GM23248 (cell line): ENCODE data around the gene OSBPL5. TPM values are rescaled to one million over a fixed set of nuclear protein-coding genes. Genes with fewer than 3 reads are reported as not detected.

Experiments used
- DNase-seq: peaks from one replicate; pipeline ENCODE4 v3.0.0-alpha.2; 2015
- H2AFZ ChIP-seq: fragments of 200-600 bp; sonication (generic); 2 replicates; pipeline ENCODE4 v1.6.1; 2016; ENCODE audit warnings: antibody characterized with exemption
- H3F3A ChIP-seq: fragments of 200-600 bp; sonication (generic); 2 replicates; pipeline ENCODE4 v1.6.1; 2016; ENCODE audit warnings: mild to moderate bottlenecking, antibody characterized with exemption, mixed run types; ENCODE audit not compliant: insufficient read depth
- H3K27ac ChIP-seq: fragments of 200-600 bp; sonication (generic); 2 replicates; pipeline ENCODE4 v1.5.1; 2016; ENCODE audit warnings: mild to moderate bottlenecking
- H3K27me3 ChIP-seq: fragments of 200-600 bp; sonication (generic); replicated peaks from 2 replicates; pipeline ENCODE4 v1.6.1; 2016; ENCODE audit warnings: mild to moderate bottlenecking; ENCODE audit not compliant: insufficient read depth
- H3K36me3 ChIP-seq: fragments of 200-600 bp; sonication (generic); 2 replicates; pipeline ENCODE4 v1.6.1; 2016; ENCODE audit warnings: low read depth, mild to moderate bottlenecking
- H3K4me1 ChIP-seq: fragments of 200-600 bp; sonication (generic); 2 replicates; pipeline ENCODE4 v1.6.1; 2016; ENCODE audit warnings: mild to moderate bottlenecking; ENCODE audit not compliant: insufficient read depth
- H3K4me2 ChIP-seq: fragments of 200-600 bp; sonication (generic); one replicate; pipeline ENCODE4 v1.6.1; 2016; ENCODE audit warnings: mild to moderate bottlenecking; ENCODE audit not compliant: unreplicated experiment
- H3K4me3 ChIP-seq: fragments of 200-600 bp; sonication (generic); 2 replicates; pipeline ENCODE4 v1.5.1; 2016; ENCODE audit warnings: mild to moderate bottlenecking
- H3K79me2 ChIP-seq: fragments of 200-600 bp; sonication (generic); 2 replicates; pipeline ENCODE4 v1.6.1; 2016; ENCODE audit warnings: mild to moderate bottlenecking; ENCODE audit not compliant: insufficient read depth
- H3K9ac ChIP-seq: fragments of 200-600 bp; sonication (generic); 2 replicates; pipeline ENCODE4 v1.6.1; 2016; ENCODE audit warnings: mild to moderate bottlenecking
- H3K9me2 ChIP-seq: fragments of 200-600 bp; sonication (generic); 2 replicates; pipeline ENCODE4 v1.6.1; 2016; ENCODE audit warnings: mixed run types, mild to moderate bottlenecking, moderate library complexity; ENCODE audit not compliant: insufficient read depth
- H3K9me3 ChIP-seq: fragments of 200-600 bp; sonication (generic); one replicate; pipeline ENCODE4 v1.6.1; 2017; ENCODE audit warnings: low read depth
- H4K20me1 ChIP-seq: fragments of 200-600 bp; sonication (generic); 2 replicates; pipeline ENCODE4 v1.6.0; 2016; ENCODE audit not compliant: insufficient read depth
- EZH2 ChIP-seq: fragments of 200-600 bp; sonication (generic); IDR thresholded peaks from 2 replicates; pipeline ENCODE4 v1.6.1; 2018; ENCODE audit warnings: antibody characterized with exemption, mild to moderate bottlenecking; ENCODE audit not compliant: insufficient read depth, poor library complexity, severe bottlenecking
- EZH2phosphoT487 ChIP-seq: fragments of 200-600 bp; sonication (generic); IDR thresholded peaks from 2 replicates; pipeline ENCODE4 v1.6.1; 2018; ENCODE audit warnings: antibody characterized with exemption, moderate library complexity, mild to moderate bottlenecking, low read depth; ENCODE audit not compliant: insufficient read depth
- WGBS, 2 experiments: methylation state at CpG; one replicate each; pipeline ENCODE4 v1.1.6; 2015 to 2017; ENCODE audit warnings: low lambda C conversion rate in 2 of 2, low coverage in 1 of 2; ENCODE audit errors: missing lambda C conversion rate in 2 of 2; 5-methylcytosine and 5-hydroxymethylcytosine counted together
- in situ Hi-C: fragments of 300-500 bp; cut with MboI; formaldehyde crosslinking; loops from 2 replicates; pipeline ENCODE4 v1.15.0; 2020
- polyA plus RNA-seq: library from polyadenylated mRNA; unstranded; fragments of >200 nt; fragmentation: Nextera tagmentation; extraction: Ambion mirVana; gene quantifications from 2 replicates; pipeline ENCODE4 v1.2.1, GENCODE V29; 2016
- total RNA-seq: library from RNA; depleted of rRNA; stranded (reverse); fragments of >200 nt; shearing (Covaris generic); gene quantifications from 2 replicates; pipeline ENCODE4 v1.2.3, GENCODE V29; 2014

Gene OSBPL5
- total and polyA plus RNA-seq, 2 experiments from 2014 or later = 27.9 to 57.6 TPM

- Histone ChIP-seq H4K20me1 (no peaks in the 10 kb centered on the region), H3K4me3 (no peak overlapping the region), H3K9ac (peak overlapping the region; percentile 33; the same call in 1 of the 2 replicates), H3K27ac (peak overlapping the region; percentile 68), H3K27me3 (no peaks in the 10 kb centered on the region; the same call in 1 of the 2 replicates), H3K79me2 (no peaks in the 10 kb centered on the region), H3K9me3 (no peaks in the 10 kb centered on the region), H2AFZ (no peak overlapping the region), H3K4me1 (peaks cover 13% of the 10 kb centered on the region), H3K9me2 (0 out of 2 replicates have a peak, but pooled peaks cover 3% of the 10 kb centered on the region), H3K4me2 (no peak overlapping the region), H3F3A (peaks cover 13% of the 10 kb centered on the region), H3K36me3 (no peaks in the 10 kb centered on the region)
- 53% methylated on average over 2 of the region's 2 CpGs for WGBS, 2 experiments
- peak; percentile 68 for DNase-seq
- TF ChIP-seq EZH2 = no peak
- TF ChIP-seq EZH2phosphoT487 = no peak
- in situ Hi-C loops = no loop called here
Measured at GRCh38 chr11:3177931-3178330, 12.8 kb upstream of the OSBPL5 start.

- Histone ChIP-seq H3K27me3 (no peaks in the 10 kb centered on the region; the same call in 1 of the 2 replicates), H3K4me2 (no peak overlapping the region), H3K79me2 (no peaks in the 10 kb centered on the region), H3K4me1 (peaks cover 13% of the 10 kb centered on the region), H3K36me3 (no peaks in the 10 kb centered on the region), H3K27ac (no peak overlapping the region), H4K20me1 (no peaks in the 10 kb centered on the region), H3K4me3 (no peak overlapping the region), H3K9ac (no peak overlapping the region), H3K9me2 (0 out of 2 replicates have a peak, but pooled peaks cover 3% of the 10 kb centered on the region), H3F3A (peaks cover 13% of the 10 kb centered on the region), H2AFZ (no peak overlapping the region), H3K9me3 (no peaks in the 10 kb centered on the region)
- in situ Hi-C loops = no loop called here
- DNase-seq = no peak
- TF ChIP-seq EZH2 (no peak), EZH2phosphoT487 (no peak)
Measured at GRCh38 chr11:3176487-3176886, 11.4 kb upstream of the OSBPL5 start.

GRCh38 chr11:3175194-3175593, 10.1 kb upstream of the OSBPL5 start:
- in situ Hi-C loops = no loop called here
- Histone ChIP-seq H3K4me2 (no peak overlapping the region), H3K4me3 (no peak overlapping the region), H3K27me3 (no peaks in the 10 kb centered on the region), H3K9me2 (0 out of 2 replicates have a peak, but pooled peaks cover 3% of the 10 kb centered on the region), H3F3A (peaks cover 13% of the 10 kb centered on the region), H3K36me3 (no peaks in the 10 kb centered on the region), H3K9ac (no peak overlapping the region), H4K20me1 (no peaks in the 10 kb centered on the region), H3K27ac (no peak overlapping the region), H3K79me2 (no peaks in the 10 kb centered on the region), H3K9me3 (no peaks in the 10 kb centered on the region), H2AFZ (no peak overlapping the region), H3K4me1 (peaks cover 15% of the 10 kb centered on the region)
- TF ChIP-seq EZH2 (no peak), EZH2phosphoT487 (no peak)
- DNase-seq = no peak

- Histone ChIP-seq H4K20me1 (no peaks in the 10 kb centered on the region), H3K9me3 (no peaks in the 10 kb centered on the region), H3K9me2 (0 out of 2 replicates have a peak, but pooled peaks cover 3% of the 10 kb centered on the region), H3K27me3 (no peaks in the 10 kb centered on the region), H2AFZ (no peak overlapping the region), H3K79me2 (no peaks in the 10 kb centered on the region), H3K4me2 (no peak overlapping the region), H3K4me1 (peaks cover 20% of the 10 kb centered on the region), H3K4me3 (no peak overlapping the region), H3F3A (peaks cover 17% of the 10 kb centered on the region), H3K27ac (no peak overlapping the region), H3K9ac (no peak overlapping the region), H3K36me3 (no peaks in the 10 kb centered on the region)
- no peak for DNase-seq
- WGBS, 2 experiments = 61 to 82% methylated on average over 3 of the region's 3 CpGs
- in situ Hi-C loops = no loop called here
- TF ChIP-seq EZH2 (no peak), EZH2phosphoT487 (no peak)
Measured at GRCh38 chr11:3174387-3174786, 9.3 kb upstream of the OSBPL5 start.

GRCh38 chr11:3173795-3174194, 8.7 kb upstream of the OSBPL5 start:
- 83 to 95% methylated on average over 2 of the region's 2 CpGs for WGBS, 2 experiments
- no peak overlapping the region for H3K4me3 ChIP-seq
- no peak overlapping the region for H2AFZ ChIP-seq
- H3K4me1 ChIP-seq = peaks cover 20% of the 10 kb centered on the region
- H3K9me3 ChIP-seq = no peaks in the 10 kb centered on the region
- H3K27me3 ChIP-seq = no peaks in the 10 kb centered on the region
- H3F3A ChIP-seq = peaks cover 17% of the 10 kb centered on the region
- TF ChIP-seq EZH2phosphoT487 (no peak), EZH2 (no peak)
- in situ Hi-C loops = no loop called here
- H4K20me1 ChIP-seq = no peaks in the 10 kb centered on the region
- no peaks in the 10 kb centered on the region for H3K79me2 ChIP-seq
- 0 out of 2 replicates have a peak, but pooled peaks cover 3% of the 10 kb centered on the region for H3K9me2 ChIP-seq
- no peak overlapping the region for H3K4me2 ChIP-seq
- no peak for DNase-seq
- H3K36me3 ChIP-seq = no peaks in the 10 kb centered on the region
- H3K9ac ChIP-seq = no peak overlapping the region
- H3K27ac ChIP-seq = no peak overlapping the region
